Cardiac muscle cell (in vitro differentiated cells and primary cell): ENCODE data around the gene PLCL2. TPM values are rescaled to one million over a fixed set of nuclear protein-coding genes. Genes with fewer than 3 reads are reported as not detected.
"Not testable (repeated sequence)": the region's sequence is repeated elsewhere in the genome, so short reads cannot be mapped to it uniquely, and the experiment has no call there.

Experiments
- DNase-seq, 2 donors: peaks; one replicate each; pipeline versions ENCODE4 v3.0.0 to v3.0.0-alpha.2; 2010 to 2017; ENCODE audit warnings: low read depth in 1 of 2, low spot score in 1 of 2
- H3K27ac ChIP-seq: fragments of 200-600 bp; sonication (generic); 2 replicates; pipeline ENCODE4 v1.5.1; 2016
- H3K27me3 ChIP-seq: fragments of 200-600 bp; sonication (generic); 2 replicates; pipeline ENCODE4 v1.6.0; 2016; ENCODE audit warnings: control low read depth
- H3K36me3 ChIP-seq: fragments of 200-600 bp; sonication (generic); 2 replicates; pipeline ENCODE4 v1.5.1; 2016; ENCODE audit warnings: control low read depth
- H3K4me1 ChIP-seq: fragments of 200-600 bp; sonication (generic); 2 replicates; pipeline ENCODE4 v1.8.1; 2017; ENCODE audit warnings: low read depth, mild to moderate bottlenecking, mixed run types
- H3K4me3 ChIP-seq: fragments of 200-600 bp; sonication (generic); 2 replicates; pipeline ENCODE4 v1.5.1; 2016; ENCODE audit warnings: mild to moderate bottlenecking
- H3K9me3 ChIP-seq: fragments of 200-600 bp; sonication (generic); 2 replicates; pipeline ENCODE4 v1.5.1; 2017; ENCODE audit warnings: low read depth, mild to moderate bottlenecking, control low read depth
- CTCF ChIP-seq: IDR thresholded peaks from 2 replicates; pipeline ENCODE4 v1.5.1; 2012; ENCODE audit warnings: low read depth, mild to moderate bottlenecking, low read length
- polyA plus RNA-seq: library from polyadenylated mRNA; unstranded; fragments of >200 nt; fragmentation: Nextera tagmentation; extraction: Ambion mirVana; gene quantifications from 2 replicates; pipeline ENCODE4 v1.2.1, GENCODE V29; 2016
- total RNA-seq: library from RNA; depleted of rRNA; stranded (reverse); fragments of >200 nt; gene quantifications from 2 replicates; pipeline ENCODE4 v1.2.3, GENCODE V29; 2016

PLCL2 gene
- total and polyA plus RNA-seq, 2 experiments from 2014 or later: 17.3 to 49.1 TPM

GRCh38 chr3:17119201-17120072, 234.7 kb downstream of the PLCL2 start:
- no peaks in the 10 kb centered on the region for H3K9me3 ChIP-seq
- H3K4me3 ChIP-seq: no peak overlapping the region
- no peaks in the 10 kb centered on the region for H3K27me3 ChIP-seq
- no peak for DNase-seq
- no peaks in the 10 kb centered on the region for H3K36me3 ChIP-seq
- H3K4me1 ChIP-seq: no peaks in the 10 kb centered on the region
- no peak overlapping the region for H3K27ac ChIP-seq
- TF ChIP-seq CTCF: no peak

- no peak for DNase-seq
- Histone ChIP-seq H3K4me3 (no peak overlapping the region), H3K27ac (no peak overlapping the region), H3K27me3 (no peaks in the 10 kb centered on the region), H3K36me3 (no peaks in the 10 kb centered on the region), H3K4me1 (no peaks in the 10 kb centered on the region), H3K9me3 (no peaks in the 10 kb centered on the region)
- no peak for TF ChIP-seq CTCF
These were observed 235.4 kb downstream of the PLCL2 start for GRCh38 chr3:17120115-17120514.

- no peak for DNase-seq
- no peak for TF ChIP-seq CTCF
- Histone ChIP-seq H3K27ac (no peak overlapping the region), H3K36me3 (no peaks in the 10 kb centered on the region), H3K27me3 (no peaks in the 10 kb centered on the region), H3K4me3 (no peak overlapping the region), H3K9me3 (no peaks in the 10 kb centered on the region), H3K4me1 (no peaks in the 10 kb centered on the region)
These were observed 236.6 kb downstream of the PLCL2 start for GRCh38 chr3:17121336-17121735.

GRCh38 chr3:17122758-17123157, 238.0 kb downstream of the PLCL2 start:
- no peak for DNase-seq
- TF ChIP-seq CTCF: no peak
- no peaks in the 10 kb centered on the region for H3K4me1 ChIP-seq
- H3K27me3 ChIP-seq: no peaks in the 10 kb centered on the region
- H3K36me3 ChIP-seq: no peaks in the 10 kb centered on the region
- H3K4me3 ChIP-seq: no peak overlapping the region
- no peaks in the 10 kb centered on the region for H3K9me3 ChIP-seq
- H3K27ac ChIP-seq: no peak overlapping the region

- no peak for DNase-seq
- no peak for TF ChIP-seq CTCF
- Histone ChIP-seq H3K36me3 (no peaks in the 10 kb centered on the region), H3K4me3 (no peak overlapping the region), H3K9me3 (no peaks in the 10 kb centered on the region), H3K27me3 (no peaks in the 10 kb centered on the region), H3K27ac (no peak overlapping the region), H3K4me1 (no peaks in the 10 kb centered on the region)
These were observed 241.1 kb downstream of the PLCL2 start for GRCh38 chr3:17125738-17126442.

- H3K27ac ChIP-seq, H3K4me1 ChIP-seq, H3K4me3 ChIP-seq, H3K36me3 ChIP-seq, H3K27me3 ChIP-seq, DNase-seq, H3K9me3 ChIP-seq: not testable (repeated sequence)
These were observed 243.9 kb downstream of the PLCL2 start for GRCh38 chr3:17128671-17129070.
